Uterus (tissue), 2 donors: Measurements from ENCODE around the gene FGF14.

Experiments used
- POLR2A ChIP-seq, 2 donors: fragments of 450-650 bp; IDR thresholded peaks; one replicate each; pipeline ENCODE4 v1.6.1; 2016; ENCODE audit warnings: antibody characterized with exemption in 2 of 2, mild to moderate bottlenecking in 1 of 2, moderate library complexity in 1 of 2
- TF ChIP-seq, protein P1 (sequence below), 4 experiments: fragments of 200-600 bp in 2 of 4; fragments of 450-650 bp in 2 of 4; sonication (generic) in 2 of 4; IDR thresholded peaks; one replicate each; pipeline ENCODE4 v1.5.1; 2016 to 2019; ENCODE audit warnings: antibody characterized with exemption in 4 of 4, mild to moderate bottlenecking in 2 of 4, moderate library complexity in 1 of 4

DNA sequence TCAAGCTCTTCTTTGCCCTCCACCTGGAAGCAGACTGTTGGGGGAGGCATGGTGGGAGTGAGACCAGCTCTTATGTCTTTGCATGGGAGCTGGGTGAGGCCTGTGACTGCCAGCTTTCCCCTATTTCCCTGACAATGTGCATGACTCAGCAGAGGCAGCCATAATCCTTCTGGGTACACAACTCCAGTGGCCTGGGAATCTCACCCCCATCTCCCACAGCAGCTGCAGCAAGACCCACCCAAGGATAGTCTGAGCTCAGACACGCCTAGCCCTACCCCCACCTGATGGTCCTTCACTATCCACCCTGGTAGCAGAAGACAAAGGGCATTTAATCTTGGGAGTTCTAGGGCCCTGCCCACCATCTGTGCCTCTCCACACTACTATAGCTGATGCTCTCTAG is 41.4 kb upstream of the FGF14 start:
- no peak for TF ChIP-seq POLR2A (IDR thresholded peaks at IDR 0.05)
- TF ChIP-seq, protein P1, sequence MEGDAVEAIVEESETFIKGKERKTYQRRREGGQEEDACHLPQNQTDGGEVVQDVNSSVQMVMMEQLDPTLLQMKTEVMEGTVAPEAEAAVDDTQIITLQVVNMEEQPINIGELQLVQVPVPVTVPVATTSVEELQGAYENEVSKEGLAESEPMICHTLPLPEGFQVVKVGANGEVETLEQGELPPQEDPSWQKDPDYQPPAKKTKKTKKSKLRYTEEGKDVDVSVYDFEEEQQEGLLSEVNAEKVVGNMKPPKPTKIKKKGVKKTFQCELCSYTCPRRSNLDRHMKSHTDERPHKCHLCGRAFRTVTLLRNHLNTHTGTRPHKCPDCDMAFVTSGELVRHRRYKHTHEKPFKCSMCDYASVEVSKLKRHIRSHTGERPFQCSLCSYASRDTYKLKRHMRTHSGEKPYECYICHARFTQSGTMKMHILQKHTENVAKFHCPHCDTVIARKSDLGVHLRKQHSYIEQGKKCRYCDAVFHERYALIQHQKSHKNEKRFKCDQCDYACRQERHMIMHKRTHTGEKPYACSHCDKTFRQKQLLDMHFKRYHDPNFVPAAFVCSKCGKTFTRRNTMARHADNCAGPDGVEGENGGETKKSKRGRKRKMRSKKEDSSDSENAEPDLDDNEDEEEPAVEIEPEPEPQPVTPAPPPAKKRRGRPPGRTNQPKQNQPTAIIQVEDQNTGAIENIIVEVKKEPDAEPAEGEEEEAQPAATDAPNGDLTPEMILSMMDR (IDR thresholded peaks at IDR 0.05) = no peak
